ENCODE measurements around the gene TNS4. TPM values are rescaled to one million over a fixed set of nuclear protein-coding genes. Genes with fewer than 3 reads are reported as not detected.
A peak's percentile ranks its signal among the peaks of the same experiment; 100 is the strongest.

TNS4 gene
- polyA plus RNA-seq, 1 donor = 0.14 TPM

DNA sequence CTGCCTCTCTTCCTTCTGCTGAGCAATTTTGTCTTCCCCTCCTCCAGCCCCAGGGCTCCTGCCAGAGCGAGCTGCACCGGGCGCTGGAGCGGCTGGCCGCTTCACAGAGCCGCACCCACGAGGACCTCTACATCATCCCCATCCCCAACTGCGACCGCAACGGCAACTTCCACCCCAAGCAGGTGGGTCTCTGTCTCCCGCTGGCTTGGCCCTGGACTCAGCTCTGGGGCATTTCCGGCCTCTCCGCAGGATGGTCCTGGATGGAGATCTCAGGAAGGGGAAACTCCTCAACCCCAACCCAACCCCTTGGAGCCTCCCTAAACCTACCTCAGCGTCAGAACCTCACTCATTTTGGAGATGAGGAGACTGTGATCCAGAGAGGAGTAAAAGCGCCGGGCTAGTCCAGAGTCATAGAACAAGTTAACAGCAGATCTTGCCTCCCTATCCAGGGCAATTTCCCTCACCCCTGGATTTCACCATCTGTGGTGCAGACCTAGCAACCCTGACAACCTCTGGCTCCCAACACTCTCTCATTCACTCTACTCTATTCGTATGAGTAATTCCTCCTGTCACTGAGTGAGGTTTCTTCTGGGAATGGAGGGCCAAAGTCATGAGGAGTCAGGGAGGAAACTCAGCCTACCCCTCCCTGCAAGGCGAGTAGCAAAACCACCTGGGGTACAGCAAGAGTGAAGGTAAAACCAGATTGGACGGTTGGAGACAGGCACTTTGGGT is 47.4 kb downstream of the TNS4 start:
- no peak for DNase-seq

DNA sequence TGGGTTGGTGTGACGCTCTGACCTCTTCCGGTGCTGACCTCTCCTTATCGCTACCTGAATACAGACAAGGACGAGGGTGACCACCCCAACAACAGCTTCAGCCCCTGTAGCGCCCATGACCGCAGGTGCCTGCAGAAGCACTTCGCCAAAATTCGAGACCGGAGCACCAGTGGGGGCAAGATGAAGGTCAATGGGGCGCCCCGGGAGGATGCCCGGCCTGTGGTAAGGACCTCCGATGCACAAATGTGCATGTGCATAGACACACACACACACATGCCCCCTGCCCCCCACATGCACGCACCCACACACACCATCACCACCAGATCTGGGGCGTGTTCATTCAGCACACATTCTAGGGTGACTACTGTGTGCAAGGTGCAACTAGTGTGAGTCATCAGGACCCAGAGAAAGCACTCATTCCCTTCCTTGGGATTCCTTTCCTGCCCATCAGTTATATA is 48.5 kb downstream of the TNS4 start:
- DNase-seq = no peak

DNA sequence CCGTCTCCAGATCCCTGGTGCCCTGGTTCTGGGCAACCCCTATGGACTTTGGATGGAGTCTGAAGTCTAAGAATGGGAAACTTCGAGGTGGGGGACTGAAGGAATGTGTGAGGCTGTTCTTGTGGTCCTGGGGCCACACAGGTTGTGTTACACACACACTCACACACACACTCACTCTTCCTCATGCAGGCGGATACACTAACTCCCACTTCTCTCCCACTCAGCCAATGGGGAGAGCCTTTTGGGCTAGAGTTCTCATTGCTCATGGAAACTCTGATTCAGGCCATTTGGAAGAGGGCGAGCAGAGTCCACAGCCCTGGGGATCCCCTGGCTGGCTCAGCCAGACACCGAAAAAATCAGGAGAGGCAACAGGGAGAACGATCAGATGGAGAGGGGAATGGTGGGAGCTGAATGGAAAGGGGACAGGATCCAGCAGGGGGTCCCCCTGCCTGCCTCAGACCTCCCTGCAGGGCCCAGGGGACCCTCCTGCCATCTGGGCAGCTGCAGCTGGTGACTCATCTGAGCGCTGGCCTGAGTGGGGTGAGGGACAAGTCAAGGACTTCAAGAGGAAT is 49.1 kb downstream of the TNS4 start:
- peak; percentile 90 for DNase-seq

DNA sequence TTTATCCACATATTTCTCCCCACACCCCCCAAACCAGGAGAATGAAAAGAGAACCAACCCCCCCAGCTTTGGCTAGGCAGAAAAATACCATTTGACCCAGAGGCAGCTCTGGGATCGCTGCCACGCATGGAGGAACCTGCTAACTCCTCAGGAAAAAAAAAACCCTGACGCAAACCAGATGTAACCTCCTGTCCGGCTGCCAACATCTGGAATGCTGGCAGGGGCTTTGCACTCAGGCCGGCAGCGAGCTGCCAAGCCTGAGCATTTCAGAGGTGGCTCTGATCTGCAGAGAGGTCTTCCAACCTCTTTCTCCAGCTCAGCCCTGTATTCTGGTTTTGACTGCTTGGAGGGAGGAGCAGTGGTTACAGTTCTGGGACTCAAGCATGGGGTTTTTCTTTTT is 50.0 kb downstream of the TNS4 start:
- DNase-seq = peak; percentile 91

DNA sequence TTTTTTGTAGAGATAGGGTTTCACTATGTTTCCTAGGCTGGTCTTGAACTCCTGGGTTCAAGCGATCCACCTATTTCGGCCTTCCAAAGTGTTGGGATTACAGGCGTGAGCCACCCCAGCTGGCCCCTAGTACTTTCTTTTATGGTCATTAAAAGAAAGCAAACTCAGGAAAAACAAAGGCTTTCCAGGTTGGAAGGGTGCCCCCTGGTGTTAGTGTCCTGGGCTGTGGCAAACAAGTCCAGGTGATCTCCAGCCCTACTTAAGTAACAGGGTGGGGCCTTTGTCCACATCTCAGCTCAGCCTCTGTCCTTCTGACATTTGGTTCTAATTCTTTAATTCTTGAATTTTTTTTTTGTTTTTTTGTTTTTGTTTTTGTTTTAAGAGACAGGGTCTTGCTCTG is 51.2 kb downstream of the TNS4 start:
- no peak for DNase-seq

DNA sequence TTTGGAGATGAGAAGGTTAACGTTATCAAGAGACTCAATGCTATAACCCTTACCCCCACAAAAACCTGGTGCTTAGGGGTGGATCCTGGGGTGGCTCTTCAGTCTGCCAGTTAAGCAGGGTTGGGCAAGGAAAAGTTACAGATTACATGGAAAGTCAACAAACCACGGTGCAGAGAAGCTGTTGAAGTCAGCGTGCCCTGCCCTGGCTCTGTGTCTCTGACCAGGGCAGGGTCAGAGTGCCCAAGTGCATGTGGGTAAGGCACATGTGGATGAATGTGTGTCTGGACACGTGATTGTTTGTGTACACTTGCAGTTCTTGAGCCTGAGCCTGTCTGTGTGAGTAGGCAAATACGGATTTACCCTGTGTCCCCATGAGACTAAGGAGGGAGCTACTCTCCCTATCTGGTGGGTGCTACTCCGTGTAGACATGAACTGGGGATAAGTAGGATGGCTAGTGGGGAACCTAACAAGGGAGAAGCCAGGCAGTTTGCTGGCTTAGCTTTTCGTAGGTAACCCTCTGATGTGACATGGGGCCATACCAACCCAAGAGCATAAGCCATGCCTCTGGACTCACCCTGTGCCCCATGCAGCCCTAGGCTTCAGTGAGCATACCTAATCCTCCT is 52.7 kb downstream of the TNS4 start:
- DNase-seq = no peak

DNA sequence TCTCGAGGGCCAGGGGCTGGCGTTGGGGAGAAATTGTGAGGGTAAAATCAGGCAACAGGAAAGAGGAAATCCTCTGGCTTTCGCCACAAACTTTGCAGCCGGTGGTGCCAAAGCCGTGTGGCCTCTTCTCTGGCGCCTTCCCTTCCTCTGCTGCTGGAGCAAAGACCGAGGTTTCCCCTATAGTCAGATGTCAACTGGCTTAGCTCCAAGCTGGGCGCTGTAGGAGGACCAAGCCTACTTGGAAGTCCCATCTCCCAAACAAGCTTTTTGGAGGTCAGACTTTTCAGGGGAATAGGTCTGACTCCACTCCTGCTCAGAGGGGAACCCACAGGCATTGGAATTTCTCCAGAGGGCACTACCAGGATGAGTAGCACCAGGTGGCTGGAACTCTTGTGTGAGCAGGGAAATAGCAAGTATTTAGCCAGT is 53.2 kb downstream of the TNS4 start:
- no peak for DNase-seq

DNA sequence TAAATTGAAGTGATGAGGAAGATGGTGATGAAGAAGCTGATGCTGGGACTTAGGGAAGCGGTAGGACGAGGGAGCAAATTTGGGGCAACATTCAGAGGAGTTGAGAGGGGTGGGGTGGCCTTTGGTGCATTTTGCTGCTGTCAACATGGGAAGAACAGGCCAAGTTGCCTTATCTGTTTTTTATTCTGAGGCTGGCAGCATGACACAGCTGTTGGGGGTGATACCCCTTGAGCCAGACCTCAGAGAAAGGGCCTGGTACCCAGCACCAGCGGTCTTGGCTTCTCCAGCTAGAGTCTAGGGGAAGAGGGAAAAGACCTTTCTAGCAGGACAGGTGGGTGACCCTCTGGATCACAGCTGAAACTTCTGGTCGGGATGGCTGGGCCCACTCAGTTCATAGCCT is 53.6 kb downstream of the TNS4 start:
- DNase-seq = no peak

DNA sequence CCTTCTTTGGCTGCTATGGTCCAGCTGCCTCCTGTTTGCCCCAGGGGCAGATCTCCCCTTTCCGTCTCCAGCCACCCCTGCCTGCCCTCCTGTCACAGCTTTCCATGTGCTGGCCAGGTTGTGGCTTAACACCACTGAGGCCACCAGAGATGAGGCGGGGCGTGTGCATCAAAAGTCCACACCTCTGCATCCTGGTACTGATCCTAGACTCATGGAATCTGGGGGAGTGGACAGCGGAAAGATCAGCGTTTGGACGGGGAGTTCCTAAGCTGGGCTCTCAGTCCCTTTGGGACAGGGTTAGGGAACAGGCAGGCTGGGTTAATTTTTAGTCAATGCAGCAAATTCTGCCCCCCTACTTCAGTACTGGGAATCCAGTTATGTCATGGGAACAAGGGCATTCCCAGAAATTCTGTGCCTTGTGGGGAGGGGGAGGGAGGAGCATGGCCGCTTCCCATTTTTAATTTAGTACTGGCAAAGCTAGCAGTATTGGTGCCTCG is 54.2 kb downstream of the TNS4 start:
- no peak for DNase-seq

DNA sequence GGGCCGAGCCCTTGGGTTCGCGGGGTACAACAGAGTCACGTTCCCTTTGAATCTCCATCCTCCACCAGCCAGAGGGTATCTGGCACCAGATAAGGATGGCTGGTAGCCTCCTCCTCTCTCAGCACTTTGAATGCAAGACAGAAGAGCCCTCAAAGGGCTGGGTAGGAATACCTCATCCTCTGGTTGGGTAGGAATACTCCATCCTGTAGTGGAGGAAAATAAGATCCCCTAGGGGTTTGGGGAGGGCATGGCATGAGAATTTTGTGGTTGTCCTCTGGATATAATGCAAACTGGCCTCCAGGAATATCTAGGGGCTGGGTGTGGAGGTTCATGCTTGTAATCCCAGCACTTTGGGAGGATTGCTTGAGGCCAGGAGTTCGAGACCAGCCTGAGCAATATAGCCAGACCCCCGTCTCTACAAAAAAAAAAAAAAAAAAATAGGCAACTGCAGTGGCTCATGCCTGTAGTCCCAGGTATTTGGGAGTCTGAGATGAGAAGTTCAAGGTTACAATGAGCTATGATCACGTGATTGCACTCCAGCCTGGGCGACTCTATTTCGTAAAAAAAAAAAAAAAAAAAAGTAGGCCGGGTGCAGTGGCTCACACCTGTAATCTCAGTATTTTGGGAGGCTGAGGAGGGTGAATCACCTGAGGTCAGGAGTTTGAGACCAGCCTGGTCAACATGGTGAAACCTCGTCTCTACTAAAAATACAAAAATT is 55.5 kb downstream of the TNS4 start:
- DNase-seq = no peak

DNA sequence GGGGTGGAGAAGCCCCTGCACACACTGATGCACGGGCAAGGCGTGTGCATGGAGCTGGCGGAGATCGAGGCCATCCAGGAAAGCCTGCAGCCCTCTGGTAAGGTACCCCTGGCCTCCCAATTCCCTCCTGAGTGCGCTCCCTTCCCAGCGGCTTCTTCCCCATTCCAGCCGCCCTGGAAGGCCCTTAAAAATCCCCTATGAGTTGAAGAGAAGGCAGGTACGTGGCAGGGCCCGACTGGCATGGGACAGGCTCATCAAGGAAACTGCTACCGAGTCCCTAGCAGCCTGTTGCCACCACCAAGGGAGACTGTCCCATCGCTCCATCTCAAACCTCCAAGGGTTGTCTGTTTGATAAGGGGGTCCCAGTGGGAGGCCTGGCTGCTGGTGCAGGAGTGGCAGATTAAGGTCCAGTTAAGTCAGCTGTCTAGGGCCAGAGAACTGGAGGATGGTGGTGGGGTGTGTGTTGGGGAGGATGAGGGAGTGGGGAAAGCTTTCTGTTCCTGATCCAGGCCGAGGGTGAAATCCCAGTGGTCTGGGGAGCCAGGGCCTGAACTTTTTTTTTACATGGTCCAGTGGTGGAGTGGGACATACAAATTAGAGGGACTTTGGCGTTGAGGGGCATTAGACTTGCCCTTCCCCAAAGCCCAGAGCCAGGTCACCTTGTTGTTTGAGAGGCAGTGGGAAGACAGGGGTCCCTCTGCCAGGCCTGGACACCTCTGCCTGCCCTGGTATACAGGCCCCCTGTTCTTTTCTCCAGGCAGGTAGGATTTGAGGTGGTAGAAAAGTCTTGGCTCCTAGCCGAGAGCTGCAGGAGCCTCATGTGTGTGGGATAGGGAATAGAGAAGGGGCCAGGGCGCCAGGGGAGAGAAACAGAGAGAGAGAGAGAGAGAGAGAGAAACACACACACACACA is 57.2 kb downstream of the TNS4 start:
- no peak for DNase-seq

DNA sequence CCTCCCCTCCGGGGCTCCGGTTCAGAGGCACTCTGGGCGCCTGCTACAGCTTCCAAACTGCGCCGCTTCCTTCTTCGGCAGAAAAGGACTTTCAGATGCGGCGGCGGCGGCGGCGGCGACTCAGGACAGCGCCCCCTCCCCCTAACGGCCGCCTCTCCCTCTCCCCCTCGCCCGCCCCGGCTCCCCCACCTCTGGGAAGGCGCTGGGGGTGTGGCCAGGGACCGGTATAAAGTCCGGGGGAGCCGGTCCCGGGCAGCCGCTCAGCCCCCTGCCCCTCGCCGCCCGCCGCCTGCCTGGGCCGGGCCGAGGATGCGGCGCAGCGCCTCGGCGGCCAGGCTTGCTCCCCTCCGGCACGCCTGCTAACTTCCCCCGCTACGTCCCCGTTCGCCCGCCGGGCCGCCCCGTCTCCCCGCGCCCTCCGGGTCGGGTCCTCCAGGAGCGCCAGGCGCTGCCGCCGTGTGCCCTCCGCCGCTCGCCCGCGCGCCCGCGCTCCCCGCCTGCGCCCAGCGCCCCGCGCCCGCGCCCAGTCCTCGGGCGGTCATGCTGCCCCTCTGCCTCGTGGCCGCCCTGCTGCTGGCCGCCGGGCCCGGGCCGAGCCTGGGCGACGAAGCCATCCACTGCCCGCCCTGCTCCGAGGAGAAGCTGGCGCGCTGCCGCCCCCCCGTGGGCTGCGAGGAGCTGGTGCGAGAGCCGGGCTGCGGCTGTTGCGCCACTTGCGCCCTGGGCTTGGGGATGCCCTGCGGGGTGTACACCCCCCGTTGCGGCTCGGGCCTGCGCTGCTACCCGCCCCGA is 58.0 kb downstream of the TNS4 start, which contains the start of gene IGFBP4:
Gene IGFBP4, plus strand, starts transcription at position 255 of the 792 bp plus-strand sequence. Its CDS starts 286 bp downstream, at position 541.
- peak; percentile 84 for DNase-seq

DNA sequence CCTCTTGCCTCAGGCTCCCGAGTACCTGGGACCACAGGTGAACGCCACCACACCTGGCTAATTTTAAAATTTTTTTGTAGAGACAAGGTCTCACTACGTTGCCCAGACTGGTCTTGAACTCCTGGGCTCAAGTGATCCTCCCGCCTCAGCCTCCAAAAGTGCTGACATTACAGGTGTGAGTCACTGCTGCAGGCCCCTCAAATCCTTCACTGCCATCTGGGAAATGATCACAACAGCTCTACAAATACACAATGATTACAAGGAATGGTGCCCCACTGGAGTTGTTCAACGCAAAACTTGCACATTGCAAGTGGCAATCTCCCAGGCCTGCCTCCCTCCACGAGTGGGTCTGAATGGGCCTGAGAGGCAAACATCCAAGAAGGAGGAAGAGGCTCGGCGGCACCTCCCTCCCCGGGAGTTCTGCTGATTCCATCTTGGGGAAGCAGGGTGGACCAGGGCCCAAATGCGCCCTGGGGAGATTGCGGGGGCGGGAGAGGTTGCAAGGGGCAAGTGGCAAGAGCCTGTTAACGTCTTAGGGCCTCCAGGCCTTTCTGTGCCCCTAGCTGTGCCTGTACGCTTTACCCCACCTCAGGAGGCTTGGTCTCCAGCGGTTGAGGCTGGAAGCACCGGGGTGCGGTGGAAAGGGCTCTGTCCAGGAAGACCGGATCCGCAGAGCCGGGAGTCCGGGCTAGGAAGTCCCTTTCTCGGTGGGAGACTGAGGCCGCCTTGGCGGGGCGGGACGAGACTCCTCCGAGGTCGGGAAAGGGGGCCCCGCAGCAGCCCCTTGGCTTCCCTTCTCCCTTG is 58.8 kb downstream of the TNS4 start:
- DNase-seq = no peak

DNA sequence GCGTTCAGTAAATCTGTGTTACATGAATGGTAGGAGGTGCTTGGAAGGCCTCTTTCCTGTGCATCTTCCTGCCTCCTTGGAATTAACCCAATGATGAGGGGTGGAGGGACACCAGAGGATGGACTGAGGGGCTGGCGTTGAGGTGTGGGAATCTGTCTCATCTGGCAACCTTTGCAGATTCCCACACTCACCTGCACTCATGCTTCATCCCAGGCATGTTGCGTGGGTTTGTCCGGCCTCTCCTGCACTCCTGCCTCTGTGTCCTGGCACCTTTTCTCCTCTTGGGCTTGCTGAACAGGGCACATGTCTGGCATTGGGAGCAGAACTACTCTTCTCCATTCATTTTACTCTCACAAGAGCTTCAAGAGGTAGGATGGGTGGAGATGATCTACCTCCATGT is 61.3 kb downstream of the TNS4 start:
- no peak for DNase-seq

DNA sequence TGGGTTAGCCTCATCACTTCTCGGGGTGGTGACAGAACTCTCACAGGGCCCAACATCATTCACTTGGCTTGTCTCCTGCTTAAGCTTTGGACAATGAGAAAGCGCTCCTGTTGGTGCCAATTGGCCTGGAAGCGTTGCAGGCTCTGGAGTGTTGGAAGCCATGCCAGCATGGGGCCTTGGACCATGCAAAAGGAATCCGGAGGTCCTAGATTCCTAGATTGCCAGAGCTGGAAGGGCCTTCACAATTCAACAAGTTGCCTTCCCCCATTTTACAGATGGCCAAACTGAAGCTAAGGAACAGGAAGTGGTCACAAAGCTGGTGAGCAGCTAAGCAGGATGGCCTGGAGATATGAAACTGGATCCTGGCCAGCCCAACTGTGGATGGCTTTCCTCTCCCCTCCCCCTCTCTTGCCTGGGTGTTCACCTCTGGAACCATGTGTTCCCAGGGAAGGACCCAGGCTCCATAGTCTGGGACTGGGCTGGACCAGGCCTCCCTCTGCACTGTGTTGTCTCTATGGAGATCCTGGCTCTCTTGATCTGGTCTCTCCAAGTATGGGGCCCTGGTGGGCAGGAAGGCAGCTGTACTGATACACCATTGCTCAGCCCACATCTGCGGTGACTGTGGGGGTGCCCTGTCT is 64.2 kb downstream of the TNS4 start:
- DNase-seq = no peak

DNA sequence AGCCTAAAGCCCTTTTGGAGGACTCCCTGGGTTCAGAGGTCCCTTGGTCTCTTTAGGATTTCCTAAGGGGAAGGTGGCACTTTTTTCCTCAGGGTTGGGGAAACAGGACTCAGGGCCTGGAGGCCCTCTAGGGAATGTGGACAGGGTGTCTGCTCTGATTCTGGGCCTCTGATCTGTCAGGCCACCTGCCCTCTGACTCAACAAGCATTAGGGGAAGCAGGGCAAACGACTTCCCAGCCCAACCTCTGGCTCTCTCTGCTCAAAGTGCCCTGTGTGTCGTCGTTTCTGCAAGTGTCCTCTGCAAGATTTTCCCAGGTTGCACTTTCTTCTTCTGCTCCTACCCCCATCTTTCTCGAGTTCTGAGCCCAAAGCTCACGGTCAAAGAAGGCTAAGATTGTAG is 64.8 kb downstream of the TNS4 start:
- no peak for DNase-seq

DNA sequence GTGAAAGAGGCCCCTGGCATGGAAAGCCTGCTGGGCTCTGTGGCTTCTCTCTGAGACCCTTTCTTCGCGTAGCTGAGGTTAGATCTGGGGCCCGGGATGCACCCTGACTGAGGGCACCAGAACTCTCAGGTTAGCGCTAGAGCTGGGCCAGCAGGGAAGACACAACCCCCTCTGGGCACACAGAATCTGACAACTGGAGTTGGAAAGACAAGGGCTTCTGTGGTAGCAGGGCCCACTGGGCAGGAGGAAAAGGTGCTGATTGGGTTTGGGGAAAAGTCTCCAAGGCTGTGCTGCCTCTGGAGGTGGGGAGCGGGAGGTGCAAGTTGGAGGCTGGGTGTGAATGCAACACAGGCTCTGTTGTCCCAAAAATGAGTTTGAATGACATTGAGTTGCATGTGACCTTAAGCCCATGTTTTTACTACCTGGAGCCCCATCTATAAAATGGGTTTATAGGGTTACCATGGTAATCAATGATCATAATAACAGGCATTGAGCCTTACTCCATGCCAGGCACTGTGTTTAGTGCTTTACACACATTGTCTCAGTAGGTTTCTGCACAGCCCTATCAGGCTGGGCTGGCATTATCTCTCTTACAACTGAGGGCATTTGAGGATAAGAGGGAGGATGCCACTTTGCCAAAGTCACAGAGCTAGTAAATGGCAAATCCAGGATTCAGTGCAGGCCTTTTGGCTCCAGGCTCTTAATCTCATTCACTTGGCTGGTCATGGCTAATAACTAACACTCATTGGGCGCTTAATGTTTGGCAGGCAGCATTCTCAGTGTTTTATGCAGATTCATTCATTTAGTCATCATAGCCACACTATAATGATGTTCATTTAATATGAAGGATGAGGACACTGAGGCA is 67.6 kb downstream of the TNS4 start:
- no peak for DNase-seq

DNA sequence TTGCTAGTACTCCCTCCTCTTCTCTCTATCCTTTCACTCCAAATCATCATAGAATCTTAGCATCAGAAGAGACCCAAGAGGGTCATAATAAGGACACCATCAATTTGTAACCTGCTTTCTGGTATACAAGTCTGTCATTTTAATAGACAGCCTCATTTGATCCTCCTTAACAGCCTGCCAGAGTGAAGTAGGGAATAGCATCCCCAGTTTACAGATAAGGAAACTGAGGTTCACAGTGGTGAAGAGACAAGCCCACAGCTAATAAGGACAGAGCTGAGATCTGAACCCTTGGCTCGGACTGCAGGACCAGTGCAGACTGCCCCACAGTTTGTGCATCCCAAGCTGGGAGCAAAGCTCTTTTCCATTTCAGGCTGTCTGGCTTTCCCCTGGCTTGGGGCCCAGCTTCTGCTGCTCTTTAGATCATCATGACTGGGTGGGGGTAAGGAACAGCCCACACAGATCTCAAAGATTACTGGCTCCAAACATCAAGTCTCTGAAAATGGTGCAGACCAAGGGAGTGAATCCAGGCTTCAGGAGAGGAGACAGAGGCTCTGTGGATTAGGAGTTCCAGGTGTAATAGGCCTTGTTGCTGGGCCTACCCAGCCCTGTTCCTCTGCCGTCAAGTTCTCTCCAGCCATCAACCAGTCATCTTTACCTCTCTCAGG is 68.4 kb downstream of the TNS4 start:
- peak; percentile 82 for DNase-seq
